Left lung (tissue), 10 donors: ENCODE data around the gene INCA1. TPM values are rescaled to one million over a fixed set of nuclear protein-coding genes. Genes with fewer than 3 reads are reported as not detected.
A peak's percentile ranks its signal among the peaks of the same experiment; 100 is the strongest.

Experiments used
- ATAC-seq: fragments of 200-7000 bp; cut with Tn5 transposase; one replicate; pipeline ENCODE4 v1.9.1; 2020; ENCODE audit warnings: moderate library complexity
- DNase-seq, 4 donors: peaks; one replicate each; pipeline ENCODE4 v3.0.0-alpha.2; 2013 to 2020
- H3K27ac ChIP-seq, 2 donors: fragments of 200-600 bp; sonication (generic) in 1 of 2; one replicate each; pipeline versions ENCODE4 v1.5.0 to v1.8.0; 2020 to 2021
- H3K27me3 ChIP-seq, 2 donors: fragments of 200-600 bp; sonication (generic) in 1 of 2; one replicate each; pipeline versions ENCODE4 v1.5.0 to v1.8.0; 2020 to 2021
- H3K36me3 ChIP-seq, 2 donors: fragments of 200-600 bp; sonication (generic) in 1 of 2; one replicate each; pipeline versions ENCODE4 v1.5.0 to v1.8.0; 2020 to 2021
- H3K4me1 ChIP-seq, 2 donors: fragments of 200-600 bp; one replicate each; pipeline ENCODE4 v1.8.0; 2021
- H3K4me3 ChIP-seq, 2 donors: fragments of 200-600 bp; sonication (generic) in 1 of 2; one replicate each; pipeline versions ENCODE4 v1.5.0 to v1.8.0; 2020 to 2021; ENCODE audit warnings: mild to moderate bottlenecking in 1 of 2
- H3K9me3 ChIP-seq, 2 donors: fragments of 200-600 bp; sonication (generic) in 1 of 2; one replicate each; pipeline versions ENCODE4 v1.5.0 to v1.8.0; 2020 to 2021
- intact Hi-C, 2 donors: fragments of 100-400 bp; cut with DNase I; formaldehyde crosslinking; loops; one replicate each; pipeline versions ENCODE4 v1.11.2 to v1.14.2; 2022
- polyA plus RNA-seq, 6 donors: library from polyadenylated mRNA; unstranded; fragments of 120-200 nt; gene quantifications; one replicate each; pipeline ENCODE4 v1.2.1, GENCODE V29; 2013; ENCODE audit not compliant: insufficient read length in 6 of 6
- total RNA-seq, 2 donors: library from RNA; stranded (reverse); fragmentation: NEBNext Ultra II Directional; extraction: Animal tissue kit (Norgen Biotek cat#: 25700); gene quantifications; one replicate each; pipeline ENCODE4 v1.2.1, GENCODE V29; 2021
- TF ChIP-seq, protein P1 (sequence below), 2 donors: fragments of 200-600 bp; sonication (generic) in 1 of 2; IDR thresholded peaks; one replicate each; pipeline versions ENCODE4 v1.5.0 to v1.8.0; 2021; ENCODE audit warnings: antibody characterized with exemption in 2 of 2
- donor health status: DM: no; HTN: yes; CAD: no.
- donor health status: DM: no; HTN: no; CAD: no.

Gene INCA1
- total and polyA plus RNA-seq, 8 donors = 1.0 to 11.5 (median 8.6) TPM

DNA sequence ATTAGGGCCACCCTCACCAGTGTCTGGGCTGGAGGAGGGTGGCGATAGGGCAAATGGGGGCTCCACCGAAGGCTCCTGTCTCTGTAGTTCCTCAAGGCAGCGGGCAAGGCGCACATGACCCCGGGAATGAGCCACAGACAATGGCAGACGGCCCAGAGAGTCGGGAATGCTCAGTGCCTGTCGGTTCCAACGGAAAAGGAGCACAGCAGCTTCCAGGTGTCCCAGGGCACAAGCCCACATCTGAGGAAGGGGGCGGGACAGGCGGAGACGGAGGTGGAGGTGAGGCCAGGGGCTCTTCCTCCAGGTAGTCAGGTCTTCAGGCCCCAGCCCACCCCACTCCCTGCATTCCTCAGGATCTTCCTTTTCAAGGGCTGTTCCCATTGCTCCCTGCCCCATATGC lies 24.6 kb downstream of the INCA1 start:
- no peaks in the 10 kb centered on the region for H3K9me3 ChIP-seq
- DNase-seq = no peak
- no peak for ATAC-seq
- no peak overlapping the region for H3K4me3 ChIP-seq
- no peaks in the 10 kb centered on the region for H3K27me3 ChIP-seq
- H3K4me1 ChIP-seq = peaks cover 11 to 47% of the 10 kb centered on the region in 2 donors
- TF ChIP-seq, protein P1, sequence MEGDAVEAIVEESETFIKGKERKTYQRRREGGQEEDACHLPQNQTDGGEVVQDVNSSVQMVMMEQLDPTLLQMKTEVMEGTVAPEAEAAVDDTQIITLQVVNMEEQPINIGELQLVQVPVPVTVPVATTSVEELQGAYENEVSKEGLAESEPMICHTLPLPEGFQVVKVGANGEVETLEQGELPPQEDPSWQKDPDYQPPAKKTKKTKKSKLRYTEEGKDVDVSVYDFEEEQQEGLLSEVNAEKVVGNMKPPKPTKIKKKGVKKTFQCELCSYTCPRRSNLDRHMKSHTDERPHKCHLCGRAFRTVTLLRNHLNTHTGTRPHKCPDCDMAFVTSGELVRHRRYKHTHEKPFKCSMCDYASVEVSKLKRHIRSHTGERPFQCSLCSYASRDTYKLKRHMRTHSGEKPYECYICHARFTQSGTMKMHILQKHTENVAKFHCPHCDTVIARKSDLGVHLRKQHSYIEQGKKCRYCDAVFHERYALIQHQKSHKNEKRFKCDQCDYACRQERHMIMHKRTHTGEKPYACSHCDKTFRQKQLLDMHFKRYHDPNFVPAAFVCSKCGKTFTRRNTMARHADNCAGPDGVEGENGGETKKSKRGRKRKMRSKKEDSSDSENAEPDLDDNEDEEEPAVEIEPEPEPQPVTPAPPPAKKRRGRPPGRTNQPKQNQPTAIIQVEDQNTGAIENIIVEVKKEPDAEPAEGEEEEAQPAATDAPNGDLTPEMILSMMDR (IDR thresholded peaks at IDR 0.05) = no peak
- H3K36me3 ChIP-seq = peaks cover 0 to 91% of the 10 kb centered on the region in 2 donors
- intact Hi-C loops = loop anchor here in 1 of 2 donors (10.0 kb wide), 1 partner anchor 68 kb away; the partner anchor contains the start of gene CHRNE
- H3K27ac ChIP-seq = peak overlapping the region in 1 of 2 donors; percentile 2

DNA sequence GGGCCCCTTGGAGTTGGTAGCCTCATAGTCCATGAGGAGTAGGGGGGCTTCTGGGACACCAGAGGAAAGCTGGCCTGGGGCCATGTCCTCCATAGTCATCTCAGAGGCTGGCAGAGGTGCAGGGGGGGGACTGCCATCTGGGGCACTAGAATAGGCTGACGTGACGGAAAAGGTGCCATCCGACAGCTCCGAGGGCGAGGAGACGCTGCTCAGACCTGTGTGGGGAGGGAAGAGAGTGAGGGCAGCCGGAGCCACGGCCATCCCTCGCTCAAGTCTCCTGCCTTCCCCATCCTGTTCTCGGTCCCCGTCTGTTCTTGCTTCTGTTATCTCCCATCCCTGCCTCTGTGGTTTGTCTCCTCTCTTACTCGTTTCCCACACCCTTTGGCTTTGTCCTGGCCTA lies 25.0 kb downstream of the INCA1 start:
- H3K27me3 ChIP-seq = no peaks in the 10 kb centered on the region
- no peak overlapping the region for H3K4me3 ChIP-seq
- no peaks in the 10 kb centered on the region for H3K9me3 ChIP-seq
- peaks cover 0 to 87% of the 10 kb centered on the region in 2 donors for H3K36me3 ChIP-seq
- no peak for DNase-seq
- H3K27ac ChIP-seq = no peak overlapping the region
- peaks cover 11 to 47% of the 10 kb centered on the region in 2 donors for H3K4me1 ChIP-seq
- ATAC-seq = no peak
- intact Hi-C loops = loop anchor here in 1 of 2 donors (10.0 kb wide), 1 partner anchor 68 kb away; the partner anchor contains the start of gene CHRNE
- TF ChIP-seq, protein P1 (IDR thresholded peaks at IDR 0.05) = no peak

DNA sequence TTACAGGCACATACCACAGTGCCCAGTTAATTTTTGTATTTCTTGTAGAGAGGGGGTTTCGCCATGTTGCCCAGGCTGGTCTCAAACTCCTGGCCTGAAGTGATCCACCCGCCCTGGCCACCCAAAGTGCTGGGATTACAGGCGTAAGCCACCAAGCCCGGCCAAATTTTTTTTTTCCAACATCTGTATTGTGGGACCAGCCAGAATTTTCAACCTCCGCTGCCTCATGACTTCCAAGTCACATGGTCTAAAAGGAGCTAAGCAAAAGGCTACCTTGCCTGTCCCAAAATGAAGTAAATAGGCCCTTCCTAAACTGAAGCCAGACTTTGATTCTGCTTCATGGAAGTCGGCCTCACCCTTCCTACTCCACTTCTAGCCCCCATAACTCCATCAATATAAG lies 25.5 kb downstream of the INCA1 start:
- Histone ChIP-seq H3K27ac (no peak overlapping the region), H3K4me3 (no peak overlapping the region), H3K9me3 (no peaks in the 10 kb centered on the region), H3K4me1 (peaks cover 11 to 47% of the 10 kb centered on the region in 2 donors), H3K36me3 (peaks cover 0 to 82% of the 10 kb centered on the region in 2 donors), H3K27me3 (no peaks in the 10 kb centered on the region)
- no peak for ATAC-seq
- no peak for DNase-seq
- TF ChIP-seq, protein P1 (IDR thresholded peaks at IDR 0.05) = no peak
- intact Hi-C loops = loop anchor here in 1 of 2 donors (10.0 kb wide), 1 partner anchor 67 kb away; the partner anchor contains the start of gene CHRNE

DNA sequence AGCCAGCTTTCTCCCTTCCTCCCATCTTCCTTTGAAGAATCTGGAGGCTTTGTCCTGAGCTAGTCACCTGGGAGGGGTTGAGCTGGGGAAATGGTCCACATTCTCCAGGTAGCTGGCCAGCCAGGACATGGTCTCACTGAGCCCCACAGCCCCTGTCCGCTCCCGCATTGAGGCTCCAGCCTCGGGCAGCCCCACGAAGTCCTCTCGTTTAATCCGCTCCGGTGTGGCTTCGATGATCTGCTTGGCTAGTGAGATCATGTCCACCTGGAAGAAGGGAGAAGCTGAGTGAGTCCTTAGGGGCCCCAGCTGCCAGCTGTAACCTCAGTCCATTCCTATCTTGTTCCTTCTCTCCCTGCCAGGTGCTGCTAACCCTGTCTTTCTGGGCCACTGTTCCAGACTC lies 27.0 kb downstream of the INCA1 start:
- Histone ChIP-seq H3K27me3 (no peaks in the 10 kb centered on the region), H3K36me3 (peaks cover 0 to 67% of the 10 kb centered on the region in 2 donors), H3K4me3 (no peak overlapping the region), H3K9me3 (no peaks in the 10 kb centered on the region), H3K4me1 (peaks cover 17 to 58% of the 10 kb centered on the region in 2 donors), H3K27ac (peak overlapping the region; percentile 93 to 94)
- TF ChIP-seq, protein P1 (IDR thresholded peaks at IDR 0.05) = no peak
- intact Hi-C loops = loop anchor here in 1 of 2 donors (10.0 kb wide), 1 partner anchor 65 kb away; the partner anchor contains the start of gene CHRNE
- ATAC-seq = no peak
- no peak for DNase-seq

DNA sequence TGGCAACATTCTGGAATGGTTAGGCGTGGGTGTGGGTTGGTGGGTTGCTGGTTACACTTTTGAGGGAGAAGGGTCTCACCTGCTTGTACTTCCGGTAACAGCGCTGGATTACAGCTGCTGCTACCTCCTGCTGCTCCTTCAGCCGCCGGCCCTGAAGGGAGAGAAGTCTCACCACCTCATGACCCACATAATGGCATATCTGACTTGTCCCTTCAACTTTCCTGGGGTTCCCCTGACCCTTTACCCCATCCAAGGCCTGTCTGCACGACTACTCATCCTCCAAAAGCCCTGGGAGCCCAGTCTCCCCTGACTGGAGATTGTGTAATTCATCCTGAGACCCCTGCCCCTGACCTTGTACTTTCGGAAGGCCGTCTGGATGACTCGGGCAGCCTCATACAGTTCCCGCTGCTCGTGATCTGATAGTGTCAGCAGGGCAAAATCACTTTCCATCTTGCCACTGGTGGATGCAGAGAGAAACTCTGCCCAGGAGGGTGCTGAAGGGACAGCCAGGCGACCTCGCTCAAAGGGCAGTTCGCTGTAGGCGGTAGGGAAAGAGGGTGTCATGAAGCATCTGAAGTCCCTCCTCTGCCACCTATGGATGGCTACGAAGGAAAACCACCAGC lies 27.7 kb downstream of the INCA1 start:
- peaks cover 0 to 62% of the 10 kb centered on the region in 2 donors for H3K36me3 ChIP-seq
- H3K27me3 ChIP-seq = no peaks in the 10 kb centered on the region
- TF ChIP-seq, protein P1 (IDR thresholded peaks at IDR 0.05) = no peak
- intact Hi-C loops = loop anchor here in 1 of 2 donors (10.0 kb wide), 1 partner anchor 65 kb away; the partner anchor contains the start of gene CHRNE
- H3K4me3 ChIP-seq = peak overlapping the region in 1 of 2 donors; percentile 67
- no peak for DNase-seq
- H3K4me1 ChIP-seq = peaks cover 17 to 61% of the 10 kb centered on the region in 2 donors
- peak overlapping the region; percentile 93 to 94 for H3K27ac ChIP-seq
- ATAC-seq = no peak
- H3K9me3 ChIP-seq = no peaks in the 10 kb centered on the region
